Measurements from ENCODE around the gene SMOC1. TPM values are rescaled to one million over a fixed set of nuclear protein-coding genes. Genes with fewer than 3 reads are reported as not detected.

Gene SMOC1
- total RNA-seq, 3 donors from 2014 or later (not counting 1 experiment from before 2014, with no cell fraction given): not detected

DNA sequence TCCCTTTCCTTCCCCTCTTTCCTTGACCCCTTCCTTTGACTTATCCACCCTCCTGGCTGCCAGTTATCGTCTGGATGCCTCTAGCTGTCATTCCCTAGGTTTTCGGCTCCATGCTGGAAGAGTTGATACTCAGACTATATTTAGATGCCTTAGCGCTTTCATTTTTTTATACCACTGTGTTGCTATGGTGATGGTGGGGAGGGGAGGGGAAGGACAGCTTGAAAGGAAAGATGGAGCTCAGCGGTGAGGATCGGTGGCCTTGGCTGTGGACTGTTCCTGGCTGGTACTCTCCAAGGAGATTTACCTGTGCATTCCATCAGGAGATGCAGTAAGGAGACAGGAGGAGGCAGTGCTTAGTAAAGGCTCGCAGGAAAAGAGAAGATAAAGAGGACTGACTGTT is 200.9 kb downstream of the SMOC1 start:
- no peak overlapping the region for H3K27ac ChIP-seq (ENCODE audit: low read length)
- H3K36me3 Mint-ChIP-seq: no peaks in the 10 kb centered on the region
- H3K27me3 Mint-ChIP-seq (ENCODE audit: low read depth in 2 of 2): peaks cover 18 to 49% of the 10 kb centered on the region in 2 donors
- H3K4me1 ChIP-seq (ENCODE audit: control insufficient read depth, insufficient read depth, low read length): no peaks in the 10 kb centered on the region
- no peaks in the 10 kb centered on the region for H3K9me3 ChIP-seq (ENCODE audit: control insufficient read depth, insufficient read depth, low read length)
- no peak overlapping the region for H3K27ac Mint-ChIP-seq
- no peaks in the 10 kb centered on the region for H3K4me1 Mint-ChIP-seq
- ATAC-seq: no peak
- no peaks in the 10 kb centered on the region for H3K9me3 Mint-ChIP-seq
- WGBS (ENCODE audit: insufficient coverage): 87% methylated on average over 6 of the region's 6 CpGs
- no peak for DNase-seq
- no peaks in the 10 kb centered on the region for H3K36me3 ChIP-seq (ENCODE audit: control insufficient read depth, insufficient read depth, low read length)
- intact Hi-C loops (cut with micrococcal nuclease): no loop called here
- H3K4me3 Mint-ChIP-seq: no peak overlapping the region
- no peak overlapping the region for H3K4me3 ChIP-seq (ENCODE audit: low read length)
- TF ChIP-seq, protein P1, sequence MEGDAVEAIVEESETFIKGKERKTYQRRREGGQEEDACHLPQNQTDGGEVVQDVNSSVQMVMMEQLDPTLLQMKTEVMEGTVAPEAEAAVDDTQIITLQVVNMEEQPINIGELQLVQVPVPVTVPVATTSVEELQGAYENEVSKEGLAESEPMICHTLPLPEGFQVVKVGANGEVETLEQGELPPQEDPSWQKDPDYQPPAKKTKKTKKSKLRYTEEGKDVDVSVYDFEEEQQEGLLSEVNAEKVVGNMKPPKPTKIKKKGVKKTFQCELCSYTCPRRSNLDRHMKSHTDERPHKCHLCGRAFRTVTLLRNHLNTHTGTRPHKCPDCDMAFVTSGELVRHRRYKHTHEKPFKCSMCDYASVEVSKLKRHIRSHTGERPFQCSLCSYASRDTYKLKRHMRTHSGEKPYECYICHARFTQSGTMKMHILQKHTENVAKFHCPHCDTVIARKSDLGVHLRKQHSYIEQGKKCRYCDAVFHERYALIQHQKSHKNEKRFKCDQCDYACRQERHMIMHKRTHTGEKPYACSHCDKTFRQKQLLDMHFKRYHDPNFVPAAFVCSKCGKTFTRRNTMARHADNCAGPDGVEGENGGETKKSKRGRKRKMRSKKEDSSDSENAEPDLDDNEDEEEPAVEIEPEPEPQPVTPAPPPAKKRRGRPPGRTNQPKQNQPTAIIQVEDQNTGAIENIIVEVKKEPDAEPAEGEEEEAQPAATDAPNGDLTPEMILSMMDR (IDR thresholded peaks at IDR 0.05): no peak
- no peaks in the 10 kb centered on the region for H3K27me3 ChIP-seq (ENCODE audit: control insufficient read depth, insufficient read depth, low read length)

Other genes with a start within 250 kb of the SMOC1 start
- 1,000 to 10,000 TPM; 1,327 to 1,669 (median 1,634) TPM for gene SRSF5, start 112.3 kb upstream of the SMOC1 start, total RNA-seq
- not detected for gene SLC10A1, start 82.2 kb upstream of the SMOC1 start, total RNA-seq